A549 (cell line): ENCODE data around the gene NPFFR2. TPM values are rescaled to one million over a fixed set of nuclear protein-coding genes. Genes with fewer than 3 reads are reported as not detected.

ENCODE experiments used
- ATAC-seq, 2 experiments: fragments of 200-7000 bp in 1 of 2; fragments of >200 bp in 1 of 2; cut with Nextera tagmentation in 1 of 2; cut with Tn5 transposase in 1 of 2; 3 replicates each; pipeline versions ENCODE4 v1.8.0 to v1.9.1; 2018 to 2020; ENCODE audit warnings: mild to moderate bottlenecking in 1 of 2, moderate library complexity in 1 of 2
- CTCF ChIA-PET: fragments of 300-600 bp; sonication (Branson Sonifier 250); formaldehyde crosslinking; extraction: SDS; loops from one replicate; lab custom pipeline; 2021; ENCODE audit warnings: antibody characterized with exemption, inconsistent platforms; lab: Yijun Ruan, JAX
- POLR2A ChIA-PET: fragments of 350-600 bp; formaldehyde crosslinking; extraction: SDS; loops from one replicate; lab custom pipeline; 2021; ENCODE audit warnings: antibody characterized with exemption, inconsistent platforms; lab: Yijun Ruan, JAX
- DNase-seq, 2 experiments: peaks; one replicate each; pipeline versions ENCODE4 v3.0.0 to v3.0.0-alpha.2; 2011 to 2016; ENCODE audit warnings: low read depth in 1 of 2, low spot score in 1 of 2
- FAIRE-seq: peaks from 2 replicates; lab custom pipeline; 2011; peaks lifted over from hg19 to GRCh38; lab: Jason Lieb, UNC
- H3K27ac ChIP-seq, 2 experiments: fragments of >200 bp; sonication (Bioruptor Twin); formaldehyde crosslinking; 3 replicates each; pipeline ENCODE4 v1.5.1; 2016 to 2017
- H3K4me1 ChIP-seq: fragments of >200 bp; sonication (Bioruptor Twin); formaldehyde crosslinking; 3 replicates; pipeline ENCODE4 v1.6.1; 2016
- H3K4me2 ChIP-seq: fragments of >200 bp; sonication (Bioruptor Twin); formaldehyde crosslinking; 3 replicates; pipeline ENCODE4 v1.6.1; 2016
- H3K4me3 ChIP-seq: fragments of >200 bp; sonication (Bioruptor Twin); formaldehyde crosslinking; 3 replicates; pipeline ENCODE4 v1.5.1; 2016
- H3K9me3 ChIP-seq: fragments of >200 bp; sonication (Bioruptor Twin); formaldehyde crosslinking; 3 replicates; pipeline ENCODE4 v1.6.1; 2016
- EP300 ChIP-seq, 2 experiments: fragments of >200 bp; sonication (Bioruptor Twin); formaldehyde crosslinking; IDR thresholded peaks; 2 replicates in 1 of 2; 3 replicates in 1 of 2; pipeline ENCODE4 v1.6.1; 2016 to 2017
- FOSL2 ChIP-seq, 2 experiments: fragments of 450-650 bp in 1 of 2; fragments of >200 bp in 1 of 2; sonication (Bioruptor Twin) in 1 of 2; formaldehyde crosslinking; IDR thresholded peaks; 2 replicates each; pipeline versions ENCODE4 v1.5.0 to v1.6.1; 2016 to 2020; ENCODE audit warnings: mild to moderate bottlenecking in 1 of 2, moderate library complexity in 1 of 2
- FOXS1 ChIP-seq: fragments of 250-450 bp; sonication (Bioruptor Pico); IDR thresholded peaks from 2 replicates; pipeline ENCODE4 v1.5.0; 2020; ENCODE audit warnings: mild to moderate bottlenecking, moderate library complexity
- HDAC2 ChIP-seq: fragments of 200-600 bp; sonication (generic); IDR thresholded peaks from 2 replicates; pipeline ENCODE4 v1.6.1; 2016
- HOXB13 ChIP-seq: fragments of 250-450 bp; sonication (Bioruptor Pico); IDR thresholded peaks from 2 replicates; pipeline ENCODE4 v1.5.0; 2020; ENCODE audit warnings: low read depth, mild to moderate bottlenecking, moderate library complexity
- JUNB ChIP-seq: fragments of >200 bp; sonication (Bioruptor Twin); formaldehyde crosslinking; IDR thresholded peaks from 2 replicates; pipeline ENCODE4 v1.6.1; 2016
- MAFK ChIP-seq: fragments of 450-650 bp; IDR thresholded peaks from 2 replicates; pipeline ENCODE4 v1.6.1; 2014; ENCODE audit not compliant: partially characterized antibody
- MAZ ChIP-seq: fragments of 150-350 bp; IDR thresholded peaks from 2 replicates; pipeline ENCODE4 v1.6.1; 2014; ENCODE audit warnings: antibody characterized with exemption, low read depth, low read length, borderline replicate concordance
- NPAS2 ChIP-seq: fragments of 250-450 bp; sonication (Bioruptor Pico); IDR thresholded peaks from 2 replicates; pipeline ENCODE4 v1.8.0; 2022; ENCODE audit warnings: mild to moderate bottlenecking, moderate library complexity, borderline replicate concordance
- NR3C1 ChIP-seq: fragments of >200 bp; sonication (Bioruptor Twin); formaldehyde crosslinking; IDR thresholded peaks from 3 replicates; pipeline ENCODE4 v1.6.1; 2017
- SREBF2 ChIP-seq: fragments of 450-650 bp; IDR thresholded peaks from 2 replicates; pipeline ENCODE4 v1.6.1; 2014; ENCODE audit warnings: mild to moderate bottlenecking, moderate library complexity
- TFCP2L1 ChIP-seq: fragments of 250-450 bp; sonication (Bioruptor Pico); IDR thresholded peaks from 2 replicates; pipeline ENCODE4 v1.5.0; 2021; ENCODE audit warnings: mild to moderate bottlenecking
- ZC3H11A ChIP-seq: fragments of 450-650 bp; IDR thresholded peaks from 2 replicates; pipeline ENCODE4 v1.6.1; 2014; ENCODE audit warnings: antibody characterized with exemption, mild to moderate bottlenecking
- ZSCAN20 ChIP-seq: fragments of 250-450 bp; sonication (Bioruptor Pico); IDR thresholded peaks from 2 replicates; pipeline ENCODE4 v1.8.0; 2022; ENCODE audit warnings: mild to moderate bottlenecking, moderate library complexity
- WGBS: methylation state at CpG from one replicate; pipeline ENCODE4 v1.1.6; 2017; ENCODE audit errors: missing lambda C conversion rate; 5-methylcytosine and 5-hydroxymethylcytosine counted together
- polyA plus RNA-seq, 4 experiments: library from polyadenylated mRNA; depleted of rRNA in 3 of 4; stranded (reverse); fragments of >200 nt; fragmentation: RNase III in 1 of 4; extraction: RNeasy Plus Mini Kit Qiagen cat#74134 plus additional on column Dnase treatment in 1 of 4; gene quantifications; 2 replicates in 3 of 4; 3 replicates in 1 of 4; pipeline ENCODE4 v1.2.3, GENCODE V29; 2011 to 2017
- TF ChIP-seq, protein P1 (sequence below): IDR thresholded peaks from 2 replicates; pipeline ENCODE4 v1.6.1; 2012
- TF ChIP-seq, protein P2 (sequence below): fragments of 200-600 bp; sonication (generic); IDR thresholded peaks from 2 replicates; pipeline ENCODE4 v1.6.1; 2016; ENCODE audit warnings: antibody characterized with exemption, mild to moderate bottlenecking, moderate library complexity
- TF ChIP-seq, protein P3 (sequence below): fragments of 450-650 bp; IDR thresholded peaks from 2 replicates; pipeline ENCODE4 v1.6.1; 2014; ENCODE audit warnings: antibody characterized with exemption
- TF ChIP-seq, protein P4 (sequence below): fragments of 250-450 bp; sonication (Bioruptor Pico); IDR thresholded peaks from 2 replicates; pipeline ENCODE4 v1.5.0; 2020; ENCODE audit warnings: low read depth, mild to moderate bottlenecking, moderate library complexity
- TF ChIP-seq, protein P5 (sequence below): fragments of >200 bp; sonication (Bioruptor Twin); formaldehyde crosslinking; IDR thresholded peaks from 3 replicates; pipeline ENCODE4 v1.6.1; 2016
- TF ChIP-seq, protein P6 (sequence below): fragments of 150-350 bp; IDR thresholded peaks from 2 replicates; pipeline ENCODE4 v1.6.1; 2014; ENCODE audit warnings: low read depth, mild to moderate bottlenecking, low read length

The NPFFR2 gene
- polyA plus RNA-seq, 2 of the 4 experiments (the other 2 are of a cell fraction): not detected

DNA sequence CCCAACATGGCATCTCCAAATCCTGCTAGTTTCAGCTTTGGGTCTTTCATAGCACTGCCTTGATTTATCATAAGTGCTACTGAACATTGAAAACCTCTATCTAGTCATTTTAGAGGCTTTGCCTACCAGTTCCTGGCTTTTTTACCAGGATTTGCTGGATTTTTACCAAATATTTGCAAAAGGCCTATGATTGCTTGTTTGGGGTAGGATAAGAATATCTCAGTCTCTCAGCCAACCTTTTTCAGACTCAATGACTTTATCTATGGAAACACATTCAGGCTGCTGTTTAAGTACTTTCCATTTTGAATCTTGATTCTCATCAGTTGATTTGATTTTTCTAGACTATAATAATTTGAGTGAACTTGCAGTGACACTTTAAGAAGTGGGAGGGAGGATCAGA, 80.1 kb downstream of the NPFFR2 start:
- no peak for TF ChIP-seq NR3C1
- TF ChIP-seq MAFK: no peak
- TF ChIP-seq NPAS2 (CRISPR knock-in tag): no peak
- no peak for TF ChIP-seq ZC3H11A
- TF ChIP-seq HOXB13 (CRISPR knock-in tag): no peak
- TF ChIP-seq, protein P1, sequence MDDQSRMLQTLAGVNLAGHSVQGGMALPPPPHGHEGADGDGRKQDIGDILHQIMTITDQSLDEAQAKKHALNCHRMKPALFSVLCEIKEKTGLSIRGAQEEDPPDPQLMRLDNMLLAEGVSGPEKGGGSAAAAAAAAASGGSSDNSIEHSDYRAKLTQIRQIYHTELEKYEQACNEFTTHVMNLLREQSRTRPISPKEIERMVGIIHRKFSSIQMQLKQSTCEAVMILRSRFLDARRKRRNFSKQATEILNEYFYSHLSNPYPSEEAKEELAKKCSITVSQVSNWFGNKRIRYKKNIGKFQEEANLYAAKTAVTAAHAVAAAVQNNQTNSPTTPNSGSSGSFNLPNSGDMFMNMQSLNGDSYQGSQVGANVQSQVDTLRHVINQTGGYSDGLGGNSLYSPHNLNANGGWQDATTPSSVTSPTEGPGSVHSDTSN: no peak
- FAIRE-seq (no peak), DNase-seq (no peak), ATAC-seq (no peak)
- no peak overlapping the region for H3K27ac ChIP-seq
- H3K4me2 ChIP-seq: no peak overlapping the region
- POLR2A ChIA-PET: no interaction called here
- CTCF ChIA-PET: no interaction called here
- H3K9me3 ChIP-seq: no peaks in the 10 kb centered on the region
- H3K4me1 ChIP-seq: no peaks in the 10 kb centered on the region
- no peak overlapping the region for H3K4me3 ChIP-seq

DNA sequence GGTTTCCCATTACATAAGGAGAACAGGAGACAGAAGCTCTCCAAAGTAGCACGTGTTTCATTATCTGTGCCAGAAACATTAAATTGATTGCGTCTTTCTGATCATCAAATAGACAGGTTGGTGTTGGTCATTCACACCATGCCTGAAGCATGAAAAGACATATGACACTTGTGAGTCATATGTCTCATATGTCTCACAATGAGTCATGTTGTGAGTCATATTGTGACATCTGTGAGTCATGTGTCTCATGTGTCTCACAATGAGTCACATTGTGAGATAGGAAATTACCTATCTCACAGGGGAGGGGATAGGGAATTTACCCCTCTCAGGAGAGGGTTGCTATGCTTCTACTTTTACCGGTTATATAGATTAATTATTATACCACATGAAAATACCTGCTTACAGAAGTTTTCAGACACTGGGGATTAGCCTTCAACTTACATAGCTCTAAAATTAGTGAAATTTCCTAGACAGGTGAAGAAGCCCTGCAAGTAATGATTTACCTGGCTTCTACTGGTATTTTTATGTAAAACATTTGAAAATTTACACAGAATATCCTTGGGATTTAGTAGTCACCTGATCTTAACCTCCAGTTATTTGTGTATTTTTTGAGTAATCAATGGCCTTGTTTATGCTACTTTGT, 80.8 kb downstream of the NPFFR2 start:
- H3K4me3 ChIP-seq: no peak overlapping the region
- H3K4me2 ChIP-seq: no peak overlapping the region
- H3K9me3 ChIP-seq: no peaks in the 10 kb centered on the region
- CTCF ChIA-PET: no interaction called here
- TF ChIP-seq HDAC2 (no peak), FOSL2 (IDR thresholded peaks at IDR 0.05) (peak; percentile 45; the same call in 1 of the 2 replicates), FOSL2 (CRISPR knock-in tag; IDR thresholded peaks at IDR 0.05) (peak; percentile 96), JUNB (peak; percentile 43; the same call in 1 of the 2 replicates), EP300 (IDR thresholded peaks at IDR 0.05) (no peak)
- TF ChIP-seq, protein P2, sequence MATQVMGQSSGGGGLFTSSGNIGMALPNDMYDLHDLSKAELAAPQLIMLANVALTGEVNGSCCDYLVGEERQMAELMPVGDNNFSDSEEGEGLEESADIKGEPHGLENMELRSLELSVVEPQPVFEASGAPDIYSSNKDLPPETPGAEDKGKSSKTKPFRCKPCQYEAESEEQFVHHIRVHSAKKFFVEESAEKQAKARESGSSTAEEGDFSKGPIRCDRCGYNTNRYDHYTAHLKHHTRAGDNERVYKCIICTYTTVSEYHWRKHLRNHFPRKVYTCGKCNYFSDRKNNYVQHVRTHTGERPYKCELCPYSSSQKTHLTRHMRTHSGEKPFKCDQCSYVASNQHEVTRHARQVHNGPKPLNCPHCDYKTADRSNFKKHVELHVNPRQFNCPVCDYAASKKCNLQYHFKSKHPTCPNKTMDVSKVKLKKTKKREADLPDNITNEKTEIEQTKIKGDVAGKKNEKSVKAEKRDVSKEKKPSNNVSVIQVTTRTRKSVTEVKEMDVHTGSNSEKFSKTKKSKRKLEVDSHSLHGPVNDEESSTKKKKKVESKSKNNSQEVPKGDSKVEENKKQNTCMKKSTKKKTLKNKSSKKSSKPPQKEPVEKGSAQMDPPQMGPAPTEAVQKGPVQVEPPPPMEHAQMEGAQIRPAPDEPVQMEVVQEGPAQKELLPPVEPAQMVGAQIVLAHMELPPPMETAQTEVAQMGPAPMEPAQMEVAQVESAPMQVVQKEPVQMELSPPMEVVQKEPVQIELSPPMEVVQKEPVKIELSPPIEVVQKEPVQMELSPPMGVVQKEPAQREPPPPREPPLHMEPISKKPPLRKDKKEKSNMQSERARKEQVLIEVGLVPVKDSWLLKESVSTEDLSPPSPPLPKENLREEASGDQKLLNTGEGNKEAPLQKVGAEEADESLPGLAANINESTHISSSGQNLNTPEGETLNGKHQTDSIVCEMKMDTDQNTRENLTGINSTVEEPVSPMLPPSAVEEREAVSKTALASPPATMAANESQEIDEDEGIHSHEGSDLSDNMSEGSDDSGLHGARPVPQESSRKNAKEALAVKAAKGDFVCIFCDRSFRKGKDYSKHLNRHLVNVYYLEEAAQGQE: no peak
- TF ChIP-seq, protein P3, sequence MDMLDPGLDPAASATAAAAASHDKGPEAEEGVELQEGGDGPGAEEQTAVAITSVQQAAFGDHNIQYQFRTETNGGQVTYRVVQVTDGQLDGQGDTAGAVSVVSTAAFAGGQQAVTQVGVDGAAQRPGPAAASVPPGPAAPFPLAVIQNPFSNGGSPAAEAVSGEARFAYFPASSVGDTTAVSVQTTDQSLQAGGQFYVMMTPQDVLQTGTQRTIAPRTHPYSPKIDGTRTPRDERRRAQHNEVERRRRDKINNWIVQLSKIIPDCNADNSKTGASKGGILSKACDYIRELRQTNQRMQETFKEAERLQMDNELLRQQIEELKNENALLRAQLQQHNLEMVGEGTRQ: peak; percentile 78
- TF ChIP-seq, all 56 proteins: peak for 3
- no peak for FAIRE-seq
- no peak overlapping the region for H3K27ac ChIP-seq
- POLR2A ChIA-PET: no interaction called here
- no peaks in the 10 kb centered on the region for H3K4me1 ChIP-seq
- ATAC-seq: no peak
- 33% methylated on average over 3 of the region's 3 CpGs for WGBS
- DNase-seq: peak; percentile 2 to 55

DNA sequence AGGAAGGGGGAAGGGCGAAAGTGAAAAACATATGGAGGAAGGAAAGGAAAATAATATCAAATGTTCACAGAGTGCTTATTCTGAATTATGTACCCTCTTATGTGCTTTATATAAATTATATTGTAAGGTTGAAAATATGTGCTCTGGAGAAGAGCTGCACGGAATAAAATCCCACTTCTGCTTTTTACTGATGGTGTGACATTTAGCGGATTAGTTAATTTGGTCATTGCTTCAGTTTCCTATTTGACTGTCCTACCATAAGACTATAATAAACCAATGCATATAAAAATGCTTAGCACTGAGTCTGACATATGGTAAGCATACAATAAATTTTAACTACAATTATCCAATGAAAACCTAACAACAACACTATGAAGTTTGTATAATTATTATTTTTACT, 86.2 kb downstream of the NPFFR2 start:
- Histone ChIP-seq H3K27ac (no peak overlapping the region), H3K4me3 (no peak overlapping the region), H3K9me3 (no peaks in the 10 kb centered on the region), H3K4me1 (no peaks in the 10 kb centered on the region), H3K4me2 (no peak overlapping the region)
- FAIRE-seq: no peak
- ChIA-PET CTCF (no interaction called here), POLR2A (no interaction called here)
- no peak for DNase-seq
- no peak for ATAC-seq
- TF ChIP-seq, protein P4, sequence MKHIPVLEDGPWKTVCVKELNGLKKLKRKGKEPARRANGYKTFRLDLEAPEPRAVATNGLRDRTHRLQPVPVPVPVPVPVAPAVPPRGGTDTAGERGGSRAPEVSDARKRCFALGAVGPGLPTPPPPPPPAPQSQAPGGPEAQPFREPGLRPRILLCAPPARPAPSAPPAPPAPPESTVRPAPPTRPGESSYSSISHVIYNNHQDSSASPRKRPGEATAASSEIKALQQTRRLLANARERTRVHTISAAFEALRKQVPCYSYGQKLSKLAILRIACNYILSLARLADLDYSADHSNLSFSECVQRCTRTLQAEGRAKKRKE (CRISPR knock-in tag): no peak
- TF ChIP-seq, protein P5, sequence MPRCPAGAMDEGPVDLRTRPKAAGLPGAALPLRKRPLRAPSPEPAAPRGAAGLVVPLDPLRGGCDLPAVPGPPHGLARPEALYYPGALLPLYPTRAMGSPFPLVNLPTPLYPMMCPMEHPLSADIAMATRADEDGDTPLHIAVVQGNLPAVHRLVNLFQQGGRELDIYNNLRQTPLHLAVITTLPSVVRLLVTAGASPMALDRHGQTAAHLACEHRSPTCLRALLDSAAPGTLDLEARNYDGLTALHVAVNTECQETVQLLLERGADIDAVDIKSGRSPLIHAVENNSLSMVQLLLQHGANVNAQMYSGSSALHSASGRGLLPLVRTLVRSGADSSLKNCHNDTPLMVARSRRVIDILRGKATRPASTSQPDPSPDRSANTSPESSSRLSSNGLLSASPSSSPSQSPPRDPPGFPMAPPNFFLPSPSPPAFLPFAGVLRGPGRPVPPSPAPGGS: no peak
- TF ChIP-seq MAZ (no peak), ZSCAN20 (no peak), HDAC2 (no peak), JUNB (no peak), TFCP2L1 (CRISPR knock-in tag) (no peak), FOXS1 (no peak), FOSL2 (IDR thresholded peaks at IDR 0.05) (no peak), FOSL2 (CRISPR knock-in tag; IDR thresholded peaks at IDR 0.05) (no peak), SREBF2 (no peak)
- TF ChIP-seq, protein P6, sequence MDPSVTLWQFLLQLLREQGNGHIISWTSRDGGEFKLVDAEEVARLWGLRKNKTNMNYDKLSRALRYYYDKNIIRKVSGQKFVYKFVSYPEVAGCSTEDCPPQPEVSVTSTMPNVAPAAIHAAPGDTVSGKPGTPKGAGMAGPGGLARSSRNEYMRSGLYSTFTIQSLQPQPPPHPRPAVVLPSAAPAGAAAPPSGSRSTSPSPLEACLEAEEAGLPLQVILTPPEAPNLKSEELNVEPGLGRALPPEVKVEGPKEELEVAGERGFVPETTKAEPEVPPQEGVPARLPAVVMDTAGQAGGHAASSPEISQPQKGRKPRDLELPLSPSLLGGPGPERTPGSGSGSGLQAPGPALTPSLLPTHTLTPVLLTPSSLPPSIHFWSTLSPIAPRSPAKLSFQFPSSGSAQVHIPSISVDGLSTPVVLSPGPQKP: no peak
- TF ChIP-seq, protein P2: no peak
- WGBS: 63% methylated on average over 3 of the region's 3 CpGs
